DND-41 (cell line): ENCODE results near the gene GIPC3.

Source experiments
- EZH2 ChIP-seq: IDR thresholded peaks from 3 replicates; pipeline ENCODE4 v1.6.1; 2012; ENCODE audit warnings: borderline replicate concordance, low read depth, mild to moderate bottlenecking, moderate library complexity, low read length, inconsistent platforms; ENCODE audit not compliant: severe bottlenecking
- TF ChIP-seq, protein P1 (sequence below): IDR thresholded peaks from 2 replicates; pipeline ENCODE4 v1.5.1; 2012; ENCODE audit warnings: borderline replicate concordance, low read length, moderate library complexity, mild to moderate bottlenecking; ENCODE audit not compliant: poor library complexity, severe bottlenecking; ENCODE audit errors: extremely low read depth

GRCh38 chr19:3622224-3622623, 36.9 kb downstream of the GIPC3 start:
- TF ChIP-seq, protein P1, sequence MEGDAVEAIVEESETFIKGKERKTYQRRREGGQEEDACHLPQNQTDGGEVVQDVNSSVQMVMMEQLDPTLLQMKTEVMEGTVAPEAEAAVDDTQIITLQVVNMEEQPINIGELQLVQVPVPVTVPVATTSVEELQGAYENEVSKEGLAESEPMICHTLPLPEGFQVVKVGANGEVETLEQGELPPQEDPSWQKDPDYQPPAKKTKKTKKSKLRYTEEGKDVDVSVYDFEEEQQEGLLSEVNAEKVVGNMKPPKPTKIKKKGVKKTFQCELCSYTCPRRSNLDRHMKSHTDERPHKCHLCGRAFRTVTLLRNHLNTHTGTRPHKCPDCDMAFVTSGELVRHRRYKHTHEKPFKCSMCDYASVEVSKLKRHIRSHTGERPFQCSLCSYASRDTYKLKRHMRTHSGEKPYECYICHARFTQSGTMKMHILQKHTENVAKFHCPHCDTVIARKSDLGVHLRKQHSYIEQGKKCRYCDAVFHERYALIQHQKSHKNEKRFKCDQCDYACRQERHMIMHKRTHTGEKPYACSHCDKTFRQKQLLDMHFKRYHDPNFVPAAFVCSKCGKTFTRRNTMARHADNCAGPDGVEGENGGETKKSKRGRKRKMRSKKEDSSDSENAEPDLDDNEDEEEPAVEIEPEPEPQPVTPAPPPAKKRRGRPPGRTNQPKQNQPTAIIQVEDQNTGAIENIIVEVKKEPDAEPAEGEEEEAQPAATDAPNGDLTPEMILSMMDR: no peak
- TF ChIP-seq EZH2: no peak
